HG03175 (cell line): ENCODE measurements around the gene MON1B.
"Not testable (repeated sequence)": the region's sequence is repeated elsewhere in the genome, so short reads cannot be mapped to it uniquely, and the experiment has no call there.

Experiments
- ATAC-seq: cut with Tn5 transposase; IDR thresholded peaks from one replicate; pipeline ENCODE4 v1.9.1; 2021; ENCODE audit warnings: mild to moderate bottlenecking, moderate library complexity; ENCODE audit not compliant: unreplicated experiment

Gene MON1B

DNA sequence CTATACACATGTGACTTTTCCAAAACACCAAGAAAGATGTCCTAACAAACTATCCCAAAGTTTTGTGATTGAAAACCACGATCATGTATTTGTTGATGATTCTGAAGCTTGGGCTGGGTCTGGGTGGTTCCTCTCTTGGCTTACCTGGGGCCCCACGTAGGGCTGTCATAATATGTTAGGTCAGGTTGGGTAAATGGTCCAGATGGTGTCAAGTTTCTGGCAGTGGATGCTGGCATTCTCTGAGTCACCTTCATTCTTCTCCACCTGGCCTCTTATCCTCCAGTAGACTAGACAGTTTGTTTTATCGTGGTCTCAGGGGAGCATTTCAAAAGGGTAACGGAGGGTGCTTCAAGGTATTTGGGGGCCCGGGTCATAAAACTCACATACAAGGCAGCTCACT lies 47.6 kb downstream of the MON1B start:
- ATAC-seq: no peak

DNA sequence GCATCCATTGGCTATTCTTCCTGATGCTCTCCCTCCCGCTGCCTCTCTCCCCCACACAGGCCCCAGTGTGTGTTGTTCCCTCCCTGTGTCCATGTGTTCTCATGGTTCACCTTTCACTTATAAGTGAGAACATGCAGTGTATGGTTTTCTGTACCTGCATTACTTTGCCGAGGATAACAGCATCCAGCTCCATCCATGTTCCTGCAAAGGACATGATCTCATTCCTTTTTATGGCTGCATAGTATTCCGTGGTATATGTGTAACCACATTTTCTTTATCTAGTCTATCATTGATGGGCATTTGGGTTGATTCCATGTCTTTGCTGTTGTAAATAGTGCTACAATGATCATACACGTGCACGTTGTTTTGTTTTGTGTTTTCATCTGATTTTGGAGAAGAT lies 51.5 kb downstream of the MON1B start:
- not testable (repeated sequence) for ATAC-seq

- no peak for ATAC-seq
Observed at GRCh38 chr16:77246150-77246549, 55.2 kb downstream of the MON1B start.

GRCh38 chr16:77250400-77250799 lies 59.4 kb downstream of the MON1B start:
- no peak for ATAC-seq
